Body of pancreas (tissue), 4 donors: ENCODE data around the gene XDH. TPM values are rescaled to one million over a fixed set of nuclear protein-coding genes. Genes with fewer than 3 reads are reported as not detected.
A peak's percentile ranks its signal among the peaks of the same experiment; 100 is the strongest.

Experiments
- ATAC-seq: fragments of 150-250 bp; one replicate; pipeline ENCODE4 v1.9.1; 2016
- DNase-seq, 4 donors: peaks; one replicate each; pipeline ENCODE4 v3.0.0-alpha.2; 2019
- H3K27ac ChIP-seq, 4 donors: fragments of 200-600 bp; sonication (generic); 1 replicate in 3 of 4; 2 replicates in 1 of 4; pipeline versions ENCODE4 v1.5.1 to v1.6.1; 2016 to 2019; ENCODE audit warnings: mild to moderate bottlenecking in 1 of 4, mixed read lengths in 1 of 4, moderate library complexity in 1 of 4
- H3K27me3 ChIP-seq, 2 donors: fragments of 200-600 bp; sonication (generic); one replicate each; pipeline ENCODE4 v1.6.0; 2016; ENCODE audit warnings: mild to moderate bottlenecking in 1 of 2
- H3K36me3 ChIP-seq, 2 donors: fragments of 200-600 bp; sonication (generic); replicated peaks in 1 of 2; 2 replicates each; pipeline ENCODE4 v1.5.1; 2016; ENCODE audit warnings: low read depth in 2 of 2; ENCODE audit not compliant: insufficient read depth in 1 of 2
- H3K4me1 ChIP-seq: fragments of 200-600 bp; sonication (generic); one replicate; pipeline ENCODE4 v1.6.0; 2016
- H3K4me3 ChIP-seq, 2 donors: fragments of 200-600 bp; sonication (generic); 1 replicate in 1 of 2; 2 replicates in 1 of 2; pipeline ENCODE4 v1.5.1; 2016 to 2019
- H3K9me3 ChIP-seq, 3 donors: fragments of 200-600 bp; sonication (generic); 1 replicate in 2 of 3; 2 replicates in 1 of 3; pipeline ENCODE4 v1.5.1; 2016
- POLR2A ChIP-seq, 3 donors: fragments of 450-650 bp; IDR thresholded peaks; one replicate each; pipeline ENCODE4 v1.6.1; 2016; ENCODE audit warnings: antibody characterized with exemption in 3 of 3, mild to moderate bottlenecking in 2 of 3
- WGBS, 2 donors: methylation state at CpG; one replicate each; pipeline ENCODE4 v1.1.5; 2017; 5-methylcytosine and 5-hydroxymethylcytosine counted together
- intact Hi-C: fragments of 100-400 bp; cut with DNase I; formaldehyde crosslinking; loops from one replicate; pipeline ENCODE4 v1.15.1; 2023
- total RNA-seq, 2 donors: library from RNA; depleted of rRNA; stranded (reverse); fragments of >200 nt; gene quantifications; one replicate each; pipeline ENCODE4 v1.1.0, GENCODE V29; 2016
- TF ChIP-seq, protein P1 (sequence below), 7 experiments: fragments of 450-650 bp in 4 of 7; fragments of 200-600 bp in 3 of 7; sonication (generic) in 3 of 7; IDR thresholded peaks; one replicate each; pipeline ENCODE4 v1.5.1; 2016 to 2019; ENCODE audit warnings: antibody characterized with exemption in 7 of 7

Gene XDH
- total RNA-seq, 2 donors from 2014 or later = 0.78 to 4.9 TPM

DNA sequence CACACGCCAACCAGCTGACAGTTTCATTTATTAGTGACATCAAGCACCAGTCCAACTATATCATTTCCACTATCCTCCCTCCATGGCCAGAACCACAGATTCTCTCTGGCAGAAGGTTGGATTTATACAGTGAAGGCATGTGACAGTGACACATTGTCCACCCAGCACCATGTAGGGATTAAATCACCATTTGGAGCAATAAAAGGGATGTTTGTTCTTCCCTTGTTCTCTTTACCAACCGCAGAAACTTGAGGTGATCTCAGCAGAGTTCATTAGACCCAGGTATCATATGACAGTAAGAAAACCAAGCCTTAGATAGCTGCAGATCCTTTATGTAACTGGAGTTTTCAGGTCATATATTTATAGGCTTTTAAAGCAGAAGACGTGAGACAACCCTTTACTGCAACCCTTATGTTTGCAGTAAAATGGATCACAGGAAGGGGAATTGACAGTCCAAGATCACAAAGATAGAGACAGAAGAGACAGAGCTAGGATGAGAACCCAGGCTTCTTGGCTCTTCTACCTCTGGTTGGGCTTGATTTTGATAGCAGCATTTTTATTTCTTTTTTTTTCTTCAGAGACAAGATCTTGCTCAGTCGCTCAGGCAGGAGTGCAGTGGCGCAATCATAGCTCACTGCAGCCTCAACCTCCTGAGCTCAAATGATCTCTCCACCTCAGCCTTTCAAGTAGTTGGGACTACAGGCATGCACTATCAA, 80.1 kb downstream of the XDH start:
- TF ChIP-seq, protein P1, sequence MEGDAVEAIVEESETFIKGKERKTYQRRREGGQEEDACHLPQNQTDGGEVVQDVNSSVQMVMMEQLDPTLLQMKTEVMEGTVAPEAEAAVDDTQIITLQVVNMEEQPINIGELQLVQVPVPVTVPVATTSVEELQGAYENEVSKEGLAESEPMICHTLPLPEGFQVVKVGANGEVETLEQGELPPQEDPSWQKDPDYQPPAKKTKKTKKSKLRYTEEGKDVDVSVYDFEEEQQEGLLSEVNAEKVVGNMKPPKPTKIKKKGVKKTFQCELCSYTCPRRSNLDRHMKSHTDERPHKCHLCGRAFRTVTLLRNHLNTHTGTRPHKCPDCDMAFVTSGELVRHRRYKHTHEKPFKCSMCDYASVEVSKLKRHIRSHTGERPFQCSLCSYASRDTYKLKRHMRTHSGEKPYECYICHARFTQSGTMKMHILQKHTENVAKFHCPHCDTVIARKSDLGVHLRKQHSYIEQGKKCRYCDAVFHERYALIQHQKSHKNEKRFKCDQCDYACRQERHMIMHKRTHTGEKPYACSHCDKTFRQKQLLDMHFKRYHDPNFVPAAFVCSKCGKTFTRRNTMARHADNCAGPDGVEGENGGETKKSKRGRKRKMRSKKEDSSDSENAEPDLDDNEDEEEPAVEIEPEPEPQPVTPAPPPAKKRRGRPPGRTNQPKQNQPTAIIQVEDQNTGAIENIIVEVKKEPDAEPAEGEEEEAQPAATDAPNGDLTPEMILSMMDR (IDR thresholded peaks at IDR 0.05) = no peak
- TF ChIP-seq POLR2A (IDR thresholded peaks at IDR 0.05) = no peak
- ATAC-seq (no peak), DNase-seq (no peak)
- Histone ChIP-seq H3K27ac (no peak overlapping the region), H3K36me3 (no peaks in the 10 kb centered on the region), H3K4me3 (no peak overlapping the region), H3K27me3 (no peaks in the 10 kb centered on the region), H3K4me1 (no peaks in the 10 kb centered on the region), H3K9me3 (no peaks in the 10 kb centered on the region)
- intact Hi-C loops = loop anchor here (5.0 kb wide), 1 partner anchor 617 kb away; no protein-coding TSS in a partner anchor
- WGBS, 2 donors = 69 to 74% methylated on average over 5 of the region's 5 CpGs

DNA sequence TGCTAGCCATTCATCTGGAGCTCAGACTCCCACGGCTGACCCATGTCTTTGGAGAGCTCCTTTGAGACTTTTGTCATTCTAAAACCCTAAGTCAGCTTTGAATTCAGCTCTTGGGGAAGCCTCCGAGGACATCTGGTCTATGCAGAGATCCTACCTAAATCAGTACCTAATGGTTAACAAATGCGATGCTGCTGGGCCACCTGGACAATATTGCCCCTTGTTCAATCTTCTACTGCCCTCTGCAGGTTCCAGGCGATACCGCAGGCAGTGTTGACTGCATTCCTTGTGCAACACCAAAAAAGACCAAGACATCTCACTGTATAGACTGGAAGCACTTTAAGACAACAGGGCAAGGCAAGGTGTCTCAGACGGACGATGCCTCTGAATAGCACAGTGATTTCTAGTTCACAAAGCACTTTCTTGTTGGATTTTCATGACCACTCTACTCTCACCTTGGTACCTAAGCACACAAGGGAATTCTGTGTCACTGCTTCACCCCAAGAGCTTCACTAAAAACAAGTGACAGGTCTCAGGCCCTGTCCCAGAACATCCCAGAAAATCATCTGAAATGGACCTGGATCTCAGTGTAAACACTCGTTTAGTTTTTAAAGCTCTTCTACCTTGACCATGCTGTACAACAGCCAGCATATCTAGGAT, 80.9 kb downstream of the XDH start:
- peak; percentile 80 to 87 (median 84) for DNase-seq
- TF ChIP-seq, protein P1 (IDR thresholded peaks at IDR 0.05) = peak; percentile 74 to 90 (median 89)
- TF ChIP-seq POLR2A (IDR thresholded peaks at IDR 0.05) = no peak
- Histone ChIP-seq H3K27me3 (no peaks in the 10 kb centered on the region), H3K36me3 (no peaks in the 10 kb centered on the region), H3K9me3 (no peaks in the 10 kb centered on the region), H3K4me3 (no peak overlapping the region), H3K4me1 (no peaks in the 10 kb centered on the region), H3K27ac (no peak overlapping the region)
- ATAC-seq = peak; percentile 71
- WGBS, 2 donors = 7 to 10% methylated on average over 8 of the region's 8 CpGs
- intact Hi-C loops = loop anchor here (5.0 kb wide), 1 partner anchor 616 kb away; no protein-coding TSS in a partner anchor

DNA sequence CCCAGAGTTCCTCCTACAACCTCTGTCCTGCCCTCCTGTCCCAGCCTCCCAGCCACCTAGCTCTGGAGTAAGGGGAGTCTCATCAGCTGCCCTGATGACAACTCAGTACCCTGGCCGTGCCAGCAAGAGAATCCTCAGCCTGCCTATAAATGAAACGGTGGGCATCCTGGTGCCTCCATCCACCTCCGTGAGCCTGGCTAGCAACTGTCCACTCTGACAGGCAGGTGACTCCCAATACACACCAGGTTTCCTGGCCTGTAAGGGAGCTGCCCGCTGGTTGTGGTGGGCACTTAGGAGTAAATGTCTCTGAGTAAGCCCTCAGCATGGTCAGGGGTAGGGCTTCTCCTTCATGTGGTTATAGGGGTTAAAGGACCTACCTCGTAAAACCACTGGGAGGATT, 81.5 kb downstream of the XDH start:
- Histone ChIP-seq H3K4me3 (no peak overlapping the region), H3K4me1 (no peaks in the 10 kb centered on the region), H3K36me3 (no peaks in the 10 kb centered on the region), H3K27ac (no peak overlapping the region), H3K27me3 (no peaks in the 10 kb centered on the region), H3K9me3 (no peaks in the 10 kb centered on the region)
- intact Hi-C loops = loop anchor here (5.0 kb wide), 1 partner anchor 616 kb away; no protein-coding TSS in a partner anchor
- DNase-seq = no peak
- 63 to 73% methylated on average over 4 to 5 of the region's 5 CpGs for WGBS, 2 donors
- ATAC-seq = no peak
- TF ChIP-seq, protein P1 (IDR thresholded peaks at IDR 0.05) = no peak
- no peak for TF ChIP-seq POLR2A (IDR thresholded peaks at IDR 0.05)

DNA sequence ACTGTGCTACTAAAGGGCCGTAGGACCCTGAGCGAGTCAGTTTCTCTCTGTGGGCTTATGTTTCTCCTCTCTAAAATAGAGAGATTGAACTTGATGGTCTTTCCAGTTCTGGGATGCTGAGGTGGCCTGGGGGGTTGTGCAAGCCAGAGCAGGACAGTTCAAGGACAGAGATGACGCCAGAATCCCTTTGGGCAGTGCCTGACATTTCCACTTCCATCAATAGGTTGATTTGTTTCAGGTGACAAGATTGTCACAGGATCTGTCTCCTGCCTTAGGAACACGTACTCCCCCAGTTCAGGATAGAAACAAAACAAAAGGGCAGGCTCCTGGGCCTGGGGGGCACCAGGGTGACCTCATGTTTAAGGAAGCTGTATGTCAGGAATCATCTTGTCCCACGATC, 82.0 kb downstream of the XDH start:
- 60 to 67% methylated on average over 5 of the region's 5 CpGs for WGBS, 2 donors
- intact Hi-C loops = loop anchor here (5.0 kb wide), 1 partner anchor 615 kb away; no protein-coding TSS in a partner anchor
- no peak for ATAC-seq

More for the DNA sequence above, 82.0 kb downstream of the XDH start:
- TF ChIP-seq POLR2A (IDR thresholded peaks at IDR 0.05) = no peak
- TF ChIP-seq, protein P1 (IDR thresholded peaks at IDR 0.05) = no peak
- Histone ChIP-seq H3K36me3 (no peaks in the 10 kb centered on the region), H3K4me3 (no peak overlapping the region), H3K9me3 (no peaks in the 10 kb centered on the region), H3K27ac (no peak overlapping the region), H3K27me3 (no peaks in the 10 kb centered on the region), H3K4me1 (no peaks in the 10 kb centered on the region)
- DNase-seq = no peak
